ENCODE data around the gene NDRG4.

The NDRG4 gene

GRCh38 chr16:58454856-58455255 lies 45.1 kb upstream of the NDRG4 start:
- H3K4me3 ChIP-seq (ENCODE audit: low read depth, low read length), result no peak overlapping the region
- TF ChIP-seq CTCF (IDR thresholded peaks at IDR 0.05; ENCODE audit: low read depth, low read length, missing control alignments), result no peak
- DNase-seq (ENCODE audit: low read depth), result no peak

- no peak for DNase-seq (ENCODE audit: low read depth)
- TF ChIP-seq CTCF (IDR thresholded peaks at IDR 0.05; ENCODE audit: low read depth, low read length, missing control alignments), result no peak
- no peak overlapping the region for H3K4me3 ChIP-seq (ENCODE audit: low read depth, low read length)
These were observed 44.2 kb upstream of the NDRG4 start for GRCh38 chr16:58455750-58456149.

- H3K4me3 ChIP-seq (ENCODE audit: low read depth, low read length), result no peak overlapping the region
- TF ChIP-seq CTCF (IDR thresholded peaks at IDR 0.05; ENCODE audit: low read depth, low read length, missing control alignments), result no peak
- DNase-seq (ENCODE audit: low read depth), result no peak
These were observed 43.8 kb upstream of the NDRG4 start for GRCh38 chr16:58456193-58456592.

GRCh38 chr16:58458606-58459343 lies 41.2 kb upstream of the NDRG4 start:
- DNase-seq (ENCODE audit: low read depth), result no peak
- no peak for TF ChIP-seq CTCF (IDR thresholded peaks at IDR 0.05; ENCODE audit: low read depth, low read length, missing control alignments)
- H3K4me3 ChIP-seq (ENCODE audit: low read depth, low read length), result no peak overlapping the region

- no peak for TF ChIP-seq CTCF (IDR thresholded peaks at IDR 0.05; ENCODE audit: low read depth, low read length, missing control alignments)
These were observed 40.4 kb upstream of the NDRG4 start for GRCh38 chr16:58459344-58460218.

GRCh38 chr16:58460219-58460610 lies 39.7 kb upstream of the NDRG4 start:
- no peak overlapping the region for H3K4me3 ChIP-seq (ENCODE audit: low read depth, low read length)
- TF ChIP-seq CTCF (IDR thresholded peaks at IDR 0.05; ENCODE audit: low read depth, low read length, missing control alignments), result no peak
- no peak for DNase-seq (ENCODE audit: low read depth)

More at GRCh38 chr16:58459344-58460218, 40.4 kb upstream of the NDRG4 start:
- H3K4me3 ChIP-seq (ENCODE audit: low read depth, low read length), result no peak overlapping the region
- no peak for DNase-seq (ENCODE audit: low read depth)

All from GM12864 (cell line).